Muscle layer of colon (tissue), 2 donors: ENCODE data around the gene SERPINA1.

Source experiments
- H3K27ac ChIP-seq: one replicate; pipeline ENCODE4 v1.7.0; 2013; ENCODE audit warnings: low read depth, mild to moderate bottlenecking, low read length, moderate library complexity
- H3K27me3 ChIP-seq, 2 donors: one replicate each; pipeline ENCODE4 v1.7.0; 2013; ENCODE audit warnings: low read length in 2 of 2, mild to moderate bottlenecking in 2 of 2; ENCODE audit not compliant: insufficient read depth in 2 of 2, control insufficient read depth in 1 of 2
- H3K36me3 ChIP-seq: one replicate; pipeline ENCODE4 v1.7.0; 2013; ENCODE audit warnings: mild to moderate bottlenecking, low read length; ENCODE audit not compliant: insufficient read depth
- H3K4me1 ChIP-seq: one replicate; pipeline ENCODE4 v1.7.0; 2013; ENCODE audit warnings: mild to moderate bottlenecking, low read length; ENCODE audit not compliant: insufficient read depth
- H3K4me3 ChIP-seq, 2 donors: one replicate each; pipeline ENCODE4 v1.7.0; 2013; ENCODE audit warnings: low read length in 2 of 2, low read depth in 1 of 2, mild to moderate bottlenecking in 1 of 2, moderate library complexity in 1 of 2
- H3K9ac ChIP-seq: one replicate; pipeline ENCODE4 v1.7.0; 2013; ENCODE audit warnings: low read length
- H3K9me3 ChIP-seq: one replicate; pipeline ENCODE4 v1.7.0; 2013; ENCODE audit warnings: mild to moderate bottlenecking, low read length
- donor health status: abdominal sarcoma.
- donor health status: Adenocarcinoma of cecum.

Gene SERPINA1

GRCh38 chr14:94389731-94390371, 1.4 kb upstream of the SERPINA1 start:
- Histone ChIP-seq H3K27ac (no peak overlapping the region), H3K4me3 (no peak overlapping the region), H3K9ac (no peak overlapping the region)

GRCh38 chr14:94389104-94389469, 685 bp upstream of the SERPINA1 start:
- no peak overlapping the region for H3K27ac ChIP-seq

More at GRCh38 chr14:94389731-94390371, 1.4 kb upstream of the SERPINA1 start:
- H3K27me3 ChIP-seq = no peaks in the 10 kb centered on the region
- peaks cover 3% of the 10 kb centered on the region for H3K4me1 ChIP-seq
- no peaks in the 10 kb centered on the region for H3K9me3 ChIP-seq
- no peaks in the 10 kb centered on the region for H3K36me3 ChIP-seq

GRCh38 chr14:94388027-94388383, 397 bp downstream of the SERPINA1 start:
- H3K9me3 ChIP-seq = no peaks in the 10 kb centered on the region
- no peaks in the 10 kb centered on the region for H3K36me3 ChIP-seq
- H3K27ac ChIP-seq = no peak overlapping the region
- peaks cover 3% of the 10 kb centered on the region for H3K4me1 ChIP-seq
- no peaks in the 10 kb centered on the region for H3K27me3 ChIP-seq
- no peak overlapping the region for H3K9ac ChIP-seq
- H3K4me3 ChIP-seq = no peak overlapping the region

More at GRCh38 chr14:94389104-94389469, 685 bp upstream of the SERPINA1 start:
- H3K36me3 ChIP-seq = no peaks in the 10 kb centered on the region
- no peak overlapping the region for H3K9ac ChIP-seq
- H3K4me1 ChIP-seq = peaks cover 3% of the 10 kb centered on the region
- H3K9me3 ChIP-seq = no peaks in the 10 kb centered on the region
- no peaks in the 10 kb centered on the region for H3K27me3 ChIP-seq
- H3K4me3 ChIP-seq = no peak overlapping the region

- Histone ChIP-seq H3K27ac (no peak overlapping the region), H3K9ac (no peak overlapping the region), H3K9me3 (no peaks in the 10 kb centered on the region), H3K27me3 (no peaks in the 10 kb centered on the region), H3K4me1 (peaks cover 3% of the 10 kb centered on the region), H3K36me3 (no peaks in the 10 kb centered on the region), H3K4me3 (no peak overlapping the region)
These were observed 1.1 kb downstream of the SERPINA1 start for GRCh38 chr14:94387051-94388026.

GRCh38 chr14:94386085-94387031, 2.0 kb downstream of the SERPINA1 start:
- H3K9me3 ChIP-seq = no peaks in the 10 kb centered on the region
- no peak overlapping the region for H3K4me3 ChIP-seq

GRCh38 chr14:94385553-94386057, 2.8 kb downstream of the SERPINA1 start:
- no peak overlapping the region for H3K27ac ChIP-seq
- H3K4me1 ChIP-seq = peaks cover 3% of the 10 kb centered on the region

More at GRCh38 chr14:94386085-94387031, 2.0 kb downstream of the SERPINA1 start:
- H3K27ac ChIP-seq = no peak overlapping the region
- no peaks in the 10 kb centered on the region for H3K27me3 ChIP-seq
- peaks cover 3% of the 10 kb centered on the region for H3K4me1 ChIP-seq
- no peak overlapping the region for H3K9ac ChIP-seq
- no peaks in the 10 kb centered on the region for H3K36me3 ChIP-seq

GRCh38 chr14:94384342-94384741, 4.1 kb downstream of the SERPINA1 start:
- Histone ChIP-seq H3K9ac (no peak overlapping the region), H3K4me1 (peaks cover 3% of the 10 kb centered on the region), H3K27ac (no peak overlapping the region), H3K36me3 (no peaks in the 10 kb centered on the region), H3K9me3 (no peaks in the 10 kb centered on the region), H3K27me3 (no peaks in the 10 kb centered on the region), H3K4me3 (no peak overlapping the region)

More at GRCh38 chr14:94385553-94386057, 2.8 kb downstream of the SERPINA1 start:
- Histone ChIP-seq H3K9ac (no peak overlapping the region), H3K4me3 (no peak overlapping the region), H3K27me3 (no peaks in the 10 kb centered on the region), H3K36me3 (no peaks in the 10 kb centered on the region), H3K9me3 (no peaks in the 10 kb centered on the region)

- Histone ChIP-seq H3K9me3 (no peaks in the 10 kb centered on the region), H3K4me1 (peaks cover 3% of the 10 kb centered on the region), H3K27ac (no peak overlapping the region), H3K4me3 (no peak overlapping the region), H3K9ac (no peak overlapping the region), H3K27me3 (no peaks in the 10 kb centered on the region), H3K36me3 (no peaks in the 10 kb centered on the region)
These were observed 4.6 kb downstream of the SERPINA1 start for GRCh38 chr14:94383777-94384176.

- Histone ChIP-seq H3K9me3 (no peaks in the 10 kb centered on the region), H3K36me3 (no peaks in the 10 kb centered on the region), H3K27me3 (no peaks in the 10 kb centered on the region), H3K4me3 (no peak overlapping the region), H3K9ac (no peak overlapping the region), H3K27ac (no peak overlapping the region), H3K4me1 (peaks cover 3% of the 10 kb centered on the region)
These were observed 5.4 kb downstream of the SERPINA1 start for GRCh38 chr14:94382716-94383596.

- Histone ChIP-seq H3K9me3 (no peaks in the 10 kb centered on the region), H3K27me3 (no peaks in the 10 kb centered on the region), H3K36me3 (no peaks in the 10 kb centered on the region), H3K27ac (no peak overlapping the region), H3K9ac (no peak overlapping the region), H3K4me3 (no peak overlapping the region), H3K4me1 (peaks cover 3% of the 10 kb centered on the region)
These were observed 6.2 kb downstream of the SERPINA1 start for GRCh38 chr14:94382099-94382715.
